Measurements from ENCODE around the gene C4B. TPM values are rescaled to one million over a fixed set of nuclear protein-coding genes. Genes with fewer than 3 reads are reported as not detected.
"Not testable (repeated sequence)": the region's sequence is repeated elsewhere in the genome, so short reads cannot be mapped to it uniquely, and the experiment has no call there.

C4B gene
- polyA plus RNA-seq, 1 experiment: 14.4 TPM

GRCh38 chr6:31978831-31979230, 35.8 kb upstream of the C4B start:
- peaks cover 5% of the 10 kb centered on the region for H3K36me3 ChIP-seq (ENCODE audit: control insufficient read depth, insufficient read depth, low read length)
- TF ChIP-seq CTCF (IDR thresholded peaks at IDR 0.05; ENCODE audit: insufficient read depth, low read depth, low read length): no peak
- no peak for DNase-seq (ENCODE audit: low read depth)
- H3K27me3 ChIP-seq (ENCODE audit: control insufficient read depth, insufficient read depth, low read length): no peaks in the 10 kb centered on the region
- POLR2A ChIA-PET: no interaction called here
- no peak overlapping the region for H3K4me3 ChIP-seq (ENCODE audit: low read depth, low read length)
- CTCF ChIA-PET: no interaction called here

- no peak for TF ChIP-seq CTCF (IDR thresholded peaks at IDR 0.05; ENCODE audit: insufficient read depth, low read depth, low read length)
- Histone ChIP-seq H3K27me3 (ENCODE audit: control insufficient read depth, insufficient read depth, low read length) (no peaks in the 10 kb centered on the region), H3K4me3 (ENCODE audit: low read depth, low read length) (no peak overlapping the region), H3K36me3 (ENCODE audit: control insufficient read depth, insufficient read depth, low read length) (peaks cover 5% of the 10 kb centered on the region)
- POLR2A ChIA-PET: no interaction called here
- CTCF ChIA-PET: no interaction called here
- no peak for DNase-seq (ENCODE audit: low read depth)
Measured at GRCh38 chr6:31979238-31979898, 35.2 kb upstream of the C4B start.

- H3K4me3 ChIP-seq (ENCODE audit: low read depth, low read length); H3K27me3 ChIP-seq (ENCODE audit: control insufficient read depth, insufficient read depth, low read length); POLR2A ChIA-PET; DNase-seq (ENCODE audit: low read depth); H3K36me3 ChIP-seq (ENCODE audit: control insufficient read depth, insufficient read depth, low read length); CTCF ChIA-PET: not testable (repeated sequence)
Measured at GRCh38 chr6:31980195-31980876, 34.3 kb upstream of the C4B start.

- H3K36me3 ChIP-seq (ENCODE audit: control insufficient read depth, insufficient read depth, low read length); H3K4me3 ChIP-seq (ENCODE audit: low read depth, low read length); POLR2A ChIA-PET; H3K27me3 ChIP-seq (ENCODE audit: control insufficient read depth, insufficient read depth, low read length); CTCF ChIA-PET; DNase-seq (ENCODE audit: low read depth): not testable (repeated sequence)
Measured at GRCh38 chr6:31980998-31981397, 33.6 kb upstream of the C4B start.

GRCh38 chr6:31981744-31982143, 32.9 kb upstream of the C4B start, which contains the start of gene C4A:
TSS of gene C4A (plus strand) at chr6:31982057. CDS start at chr6:31982108, 51 bp downstream.
- CTCF ChIA-PET; H3K4me3 ChIP-seq (ENCODE audit: low read depth, low read length); POLR2A ChIA-PET; DNase-seq (ENCODE audit: low read depth); H3K27me3 ChIP-seq (ENCODE audit: control insufficient read depth, insufficient read depth, low read length); H3K36me3 ChIP-seq (ENCODE audit: control insufficient read depth, insufficient read depth, low read length): not testable (repeated sequence)

GRCh38 chr6:31989363-31989762, 25.2 kb upstream of the C4B start:
- DNase-seq (ENCODE audit: low read depth); H3K4me3 ChIP-seq (ENCODE audit: low read depth, low read length); H3K27me3 ChIP-seq (ENCODE audit: control insufficient read depth, insufficient read depth, low read length); CTCF ChIA-PET; POLR2A ChIA-PET; H3K36me3 ChIP-seq (ENCODE audit: control insufficient read depth, insufficient read depth, low read length): not testable (repeated sequence)

GRCh38 chr6:31994421-31994820, 20.2 kb upstream of the C4B start:
- DNase-seq (ENCODE audit: low read depth); H3K4me3 ChIP-seq (ENCODE audit: low read depth, low read length); H3K27me3 ChIP-seq (ENCODE audit: control insufficient read depth, insufficient read depth, low read length); H3K36me3 ChIP-seq (ENCODE audit: control insufficient read depth, insufficient read depth, low read length); CTCF ChIA-PET; POLR2A ChIA-PET: not testable (repeated sequence)

- CTCF ChIA-PET; H3K4me3 ChIP-seq (ENCODE audit: low read depth, low read length); POLR2A ChIA-PET; H3K36me3 ChIP-seq (ENCODE audit: control insufficient read depth, insufficient read depth, low read length); DNase-seq (ENCODE audit: low read depth); H3K27me3 ChIP-seq (ENCODE audit: control insufficient read depth, insufficient read depth, low read length): not testable (repeated sequence)
Measured at GRCh38 chr6:31996385-31996784, 18.2 kb upstream of the C4B start.

GRCh38 chr6:32002546-32003268, 11.9 kb upstream of the C4B start:
- DNase-seq (ENCODE audit: low read depth); H3K36me3 ChIP-seq (ENCODE audit: control insufficient read depth, insufficient read depth, low read length); CTCF ChIA-PET; H3K27me3 ChIP-seq (ENCODE audit: control insufficient read depth, insufficient read depth, low read length); POLR2A ChIA-PET; H3K4me3 ChIP-seq (ENCODE audit: low read depth, low read length): not testable (repeated sequence)

- H3K4me3 ChIP-seq (ENCODE audit: low read depth, low read length); H3K36me3 ChIP-seq (ENCODE audit: control insufficient read depth, insufficient read depth, low read length); H3K27me3 ChIP-seq (ENCODE audit: control insufficient read depth, insufficient read depth, low read length); POLR2A ChIA-PET; CTCF ChIA-PET; DNase-seq (ENCODE audit: low read depth): not testable (repeated sequence)
Measured at GRCh38 chr6:32003301-32003700, 11.3 kb upstream of the C4B start.

GRCh38 chr6:32004393-32004792, 10.2 kb upstream of the C4B start:
- POLR2A ChIA-PET; H3K27me3 ChIP-seq (ENCODE audit: control insufficient read depth, insufficient read depth, low read length); H3K36me3 ChIP-seq (ENCODE audit: control insufficient read depth, insufficient read depth, low read length); DNase-seq (ENCODE audit: low read depth); CTCF ChIA-PET; H3K4me3 ChIP-seq (ENCODE audit: low read depth, low read length): not testable (repeated sequence)

Measured in BJ (cell line).